ENCODE results near the gene SHROOM3. TPM values are rescaled to one million over a fixed set of nuclear protein-coding genes. Genes with fewer than 3 reads are reported as not detected.

Gene SHROOM3
- total RNA-seq, 1 donor from 2014 or later, result 6.9 TPM

DNA sequence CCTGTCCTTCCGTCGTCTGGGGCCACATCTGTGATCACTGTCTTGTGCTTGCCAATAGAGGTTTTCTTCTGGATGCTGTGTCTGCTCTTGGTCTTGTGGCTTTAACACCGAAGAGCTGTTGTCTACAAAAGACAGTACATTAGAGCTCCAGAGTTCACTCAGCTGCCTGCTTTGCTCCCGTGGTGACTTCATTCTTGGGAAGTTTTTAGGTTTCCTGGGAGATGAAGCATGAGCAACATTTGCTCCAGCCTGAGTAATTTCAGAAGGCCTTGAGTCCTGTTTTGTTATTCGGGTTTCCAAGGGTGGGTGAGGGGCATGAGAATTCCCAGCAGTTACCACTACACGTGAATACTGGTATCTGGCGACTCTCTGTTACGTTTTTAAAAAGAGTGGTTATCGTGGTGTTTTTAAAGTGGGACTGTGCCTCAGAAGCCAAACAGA lies 189.2 kb downstream of the SHROOM3 start:
- DNase-seq (ENCODE audit: extremely low spot score in 2 of 2), result no peak
- Histone ChIP-seq H3K4me3 (no peak overlapping the region), H3K27me3 (no peaks in the 10 kb centered on the region), H3K36me3 (no peaks in the 10 kb centered on the region), H3K4me1 (peaks cover 31% of the 10 kb centered on the region), H3K27ac (peak overlapping the region; percentile 20), H3K9me3 (no peaks in the 10 kb centered on the region)
- intact Hi-C loops (cut with DNase I), result no loop called here
- no peak for TF ChIP-seq POLR2A (IDR thresholded peaks at IDR 0.05)
- TF ChIP-seq POLR2AphosphoS5 (IDR thresholded peaks at IDR 0.05; ENCODE audit: insufficient read depth in 1 of 2, low read depth in 1 of 2), result peak in 1 of 2 donors; percentile 40

DNA sequence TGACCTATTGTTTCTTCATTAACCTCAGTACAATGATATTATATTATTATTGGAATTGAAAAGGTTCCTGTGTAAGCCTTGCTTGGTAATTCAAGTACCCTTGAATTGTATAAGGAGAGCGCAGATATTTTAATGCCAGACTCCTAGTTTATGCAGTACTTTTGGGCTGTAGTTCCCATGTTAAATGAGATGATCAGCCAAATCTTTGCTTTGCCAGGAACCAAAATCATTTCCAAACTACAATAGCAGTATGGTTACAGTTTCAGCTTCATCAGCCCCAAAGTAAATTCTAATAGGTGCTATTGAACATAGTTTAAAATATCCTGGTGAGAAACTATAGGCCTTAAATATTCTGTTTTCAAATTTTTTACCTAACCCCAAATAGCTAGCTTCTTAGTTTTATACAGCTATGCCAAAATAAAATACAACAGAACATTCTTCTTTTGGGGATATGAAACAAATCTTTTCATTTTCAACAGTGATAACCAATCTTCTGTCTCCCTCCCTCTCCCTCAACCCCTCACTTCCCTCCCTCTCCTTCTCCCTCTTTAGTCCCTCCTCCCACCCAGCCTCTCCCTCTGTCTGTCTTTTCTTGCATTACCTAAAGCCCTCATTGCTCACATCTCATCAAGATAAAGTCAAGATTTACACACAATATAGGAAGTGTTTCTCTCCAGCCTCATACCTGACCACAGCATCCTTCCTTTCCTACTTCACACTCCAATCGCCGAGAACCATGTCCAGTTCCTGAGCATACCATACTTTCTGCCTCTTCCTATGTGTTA lies 190.1 kb downstream of the SHROOM3 start:
- DNase-seq (ENCODE audit: extremely low spot score in 2 of 2), result no peak
- Histone ChIP-seq H3K4me1 (peaks cover 31% of the 10 kb centered on the region), H3K4me3 (no peak overlapping the region), H3K36me3 (no peaks in the 10 kb centered on the region), H3K27ac (peak overlapping the region; percentile 20), H3K27me3 (no peaks in the 10 kb centered on the region), H3K9me3 (no peaks in the 10 kb centered on the region)
- no peak for TF ChIP-seq POLR2A (IDR thresholded peaks at IDR 0.05)
- TF ChIP-seq, protein P1, sequence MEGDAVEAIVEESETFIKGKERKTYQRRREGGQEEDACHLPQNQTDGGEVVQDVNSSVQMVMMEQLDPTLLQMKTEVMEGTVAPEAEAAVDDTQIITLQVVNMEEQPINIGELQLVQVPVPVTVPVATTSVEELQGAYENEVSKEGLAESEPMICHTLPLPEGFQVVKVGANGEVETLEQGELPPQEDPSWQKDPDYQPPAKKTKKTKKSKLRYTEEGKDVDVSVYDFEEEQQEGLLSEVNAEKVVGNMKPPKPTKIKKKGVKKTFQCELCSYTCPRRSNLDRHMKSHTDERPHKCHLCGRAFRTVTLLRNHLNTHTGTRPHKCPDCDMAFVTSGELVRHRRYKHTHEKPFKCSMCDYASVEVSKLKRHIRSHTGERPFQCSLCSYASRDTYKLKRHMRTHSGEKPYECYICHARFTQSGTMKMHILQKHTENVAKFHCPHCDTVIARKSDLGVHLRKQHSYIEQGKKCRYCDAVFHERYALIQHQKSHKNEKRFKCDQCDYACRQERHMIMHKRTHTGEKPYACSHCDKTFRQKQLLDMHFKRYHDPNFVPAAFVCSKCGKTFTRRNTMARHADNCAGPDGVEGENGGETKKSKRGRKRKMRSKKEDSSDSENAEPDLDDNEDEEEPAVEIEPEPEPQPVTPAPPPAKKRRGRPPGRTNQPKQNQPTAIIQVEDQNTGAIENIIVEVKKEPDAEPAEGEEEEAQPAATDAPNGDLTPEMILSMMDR (IDR thresholded peaks at IDR 0.05), result no peak
- no peak for TF ChIP-seq POLR2AphosphoS5 (IDR thresholded peaks at IDR 0.05; ENCODE audit: insufficient read depth in 1 of 2, low read depth in 1 of 2)
- intact Hi-C loops (cut with DNase I), result no loop called here

DNA sequence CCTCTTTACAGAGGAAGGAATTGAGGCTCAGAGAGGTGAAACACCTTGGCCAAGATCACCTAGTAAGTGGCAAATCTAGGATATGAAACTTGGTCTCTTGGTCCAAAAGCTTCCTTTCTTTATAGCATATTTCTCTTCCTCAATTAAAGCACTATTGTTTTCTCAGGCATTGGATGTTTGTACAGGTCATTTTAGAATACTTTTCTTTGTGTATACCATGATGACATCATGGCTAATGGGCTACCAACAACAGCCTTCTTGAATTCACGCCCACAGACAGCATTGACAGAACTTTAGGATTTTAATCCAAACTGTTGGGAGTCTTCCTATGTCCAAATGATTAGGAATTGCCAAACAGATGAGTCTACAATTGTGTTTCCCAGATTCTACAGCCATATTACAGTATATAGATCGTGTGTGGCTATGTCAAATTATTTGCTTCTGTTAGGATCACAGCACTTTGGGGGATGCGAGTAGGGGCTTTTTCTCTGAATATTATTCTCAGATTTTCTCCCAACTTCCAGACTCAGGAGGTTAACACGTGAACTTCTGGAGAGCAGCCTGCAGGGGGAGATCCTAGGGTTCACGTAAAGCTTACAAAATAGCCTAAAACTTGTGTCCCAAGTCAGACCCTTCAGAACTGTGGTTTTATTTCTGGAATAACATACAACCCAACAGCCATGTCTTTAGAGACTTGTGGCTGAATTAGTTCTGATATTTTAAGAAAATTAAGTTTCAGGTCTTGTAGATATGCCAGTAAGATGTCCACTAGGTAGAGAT lies 191.8 kb downstream of the SHROOM3 start:
- no peak for TF ChIP-seq POLR2A (IDR thresholded peaks at IDR 0.05)
- TF ChIP-seq, protein P1 (IDR thresholded peaks at IDR 0.05), result no peak
- TF ChIP-seq POLR2AphosphoS5 (IDR thresholded peaks at IDR 0.05; ENCODE audit: insufficient read depth in 1 of 2, low read depth in 1 of 2), result no peak
- no peak overlapping the region for H3K4me3 ChIP-seq
- no peaks in the 10 kb centered on the region for H3K9me3 ChIP-seq
- H3K27ac ChIP-seq, result no peak overlapping the region
- intact Hi-C loops (cut with DNase I), result no loop called here
- no peaks in the 10 kb centered on the region for H3K36me3 ChIP-seq
- no peaks in the 10 kb centered on the region for H3K27me3 ChIP-seq
- no peak for DNase-seq (ENCODE audit: extremely low spot score in 2 of 2)
- peaks cover 27% of the 10 kb centered on the region for H3K4me1 ChIP-seq

DNA sequence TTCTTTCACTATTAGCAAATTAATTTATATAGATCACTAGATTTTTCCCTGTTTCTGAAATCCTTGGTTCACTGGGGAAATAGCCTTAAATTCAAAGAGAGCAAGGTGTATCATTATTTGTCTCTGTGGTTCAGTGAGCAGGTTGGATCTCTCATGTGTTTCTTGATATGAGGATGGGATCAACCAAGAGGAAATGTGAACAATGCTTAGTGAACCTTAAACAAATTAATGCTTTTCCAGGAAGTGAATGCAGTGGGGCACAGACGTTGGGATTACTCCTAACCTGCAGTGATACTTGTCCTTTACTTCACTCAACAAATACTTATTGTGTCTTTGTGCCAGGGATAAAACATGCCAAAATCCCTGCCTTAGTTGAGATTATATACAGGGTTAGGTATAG lies 193.2 kb downstream of the SHROOM3 start:
- DNase-seq (ENCODE audit: extremely low spot score in 2 of 2), result no peak
- H3K36me3 ChIP-seq, result no peaks in the 10 kb centered on the region
- no peaks in the 10 kb centered on the region for H3K27me3 ChIP-seq
- no peaks in the 10 kb centered on the region for H3K9me3 ChIP-seq
- no peak overlapping the region for H3K27ac ChIP-seq
- intact Hi-C loops (cut with DNase I), result no loop called here
- no peak overlapping the region for H3K4me3 ChIP-seq
- TF ChIP-seq POLR2AphosphoS5 (IDR thresholded peaks at IDR 0.05; ENCODE audit: insufficient read depth in 1 of 2, low read depth in 1 of 2) (no peak), POLR2A (IDR thresholded peaks at IDR 0.05) (no peak)
- TF ChIP-seq, protein P1 (IDR thresholded peaks at IDR 0.05), result no peak
- peaks cover 15% of the 10 kb centered on the region for H3K4me1 ChIP-seq

DNA sequence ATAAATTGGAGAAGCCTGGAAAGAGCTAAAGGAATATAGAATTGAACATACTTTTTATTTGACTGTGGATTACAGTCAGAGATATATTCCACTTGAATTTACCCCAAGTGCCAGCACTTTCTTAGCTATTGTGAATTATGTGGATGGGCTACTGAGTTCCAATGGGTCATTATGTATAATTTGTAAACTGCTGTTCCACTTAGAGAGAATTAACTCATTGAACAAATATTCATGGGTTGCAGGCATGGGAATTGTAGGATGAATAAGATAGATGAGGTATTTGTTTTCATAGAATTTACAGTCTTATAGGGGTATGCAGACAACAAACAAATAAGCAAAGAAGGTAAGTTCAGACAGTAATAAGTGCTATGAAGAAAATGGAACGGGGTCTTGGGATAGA lies 195.7 kb downstream of the SHROOM3 start:
- Histone ChIP-seq H3K4me3 (no peak overlapping the region), H3K36me3 (no peaks in the 10 kb centered on the region), H3K9me3 (no peaks in the 10 kb centered on the region), H3K27me3 (no peaks in the 10 kb centered on the region), H3K27ac (no peak overlapping the region), H3K4me1 (no peaks in the 10 kb centered on the region)
- TF ChIP-seq POLR2AphosphoS5 (IDR thresholded peaks at IDR 0.05; ENCODE audit: insufficient read depth in 1 of 2, low read depth in 1 of 2), result no peak
- TF ChIP-seq POLR2A (IDR thresholded peaks at IDR 0.05), result no peak
- TF ChIP-seq, protein P1 (IDR thresholded peaks at IDR 0.05), result no peak
- no peak for DNase-seq (ENCODE audit: extremely low spot score in 2 of 2)
- intact Hi-C loops (cut with DNase I), result no loop called here
